PFSK-1 (cell line): ENCODE data around the gene PFDN1.

Experiments used
- POLR2AphosphoS5 ChIP-seq: IDR thresholded peaks from 2 replicates; pipeline ENCODE4 v1.6.1; 2012; ENCODE audit warnings: low read depth, mild to moderate bottlenecking, control low read depth, low read length, moderate library complexity
- REST ChIP-seq, 2 experiments: IDR thresholded peaks; 2 replicates each; pipeline versions ENCODE4 v1.6.1 to v1.8.0; 2011 to 2012; ENCODE audit warnings: low read depth in 2 of 2, low read length in 2 of 2, control low read depth in 1 of 2, inconsistent platforms in 1 of 2, mild to moderate bottlenecking in 1 of 2, moderate library complexity in 1 of 2; ENCODE audit not compliant: insufficient read depth in 1 of 2
- SIN3A ChIP-seq: IDR thresholded peaks from 2 replicates; pipeline ENCODE4 v1.6.1; 2012; ENCODE audit warnings: mild to moderate bottlenecking, low read length, moderate library complexity, borderline replicate concordance; ENCODE audit not compliant: insufficient read depth
- TAF1 ChIP-seq: IDR thresholded peaks from 2 replicates; pipeline ENCODE4 v1.6.1; 2012; ENCODE audit warnings: low read length, control low read depth, borderline replicate concordance; ENCODE audit not compliant: insufficient read depth

- TF ChIP-seq POLR2AphosphoS5 (no peak), TAF1 (no peak), REST (IDR thresholded peaks at IDR 0.05; ENCODE audit: insufficient read depth in 1 of 2, low read depth in 2 of 2, low read length in 2 of 2) (no peak), SIN3A (no peak)
These were observed 5.6 kb downstream of the PFDN1 start for GRCh38 chr5:140297283-140297682.
